NCI-H510A treated with DMSO at 0.1 percent for 48 hours (cell line): ENCODE data around the gene GLB1L2.
"Not testable (repeated sequence)": the region's sequence is repeated elsewhere in the genome, so short reads cannot be mapped to it uniquely, and the experiment has no call there.

Source experiments
- DNase-seq: peaks from one replicate; lab custom pipeline; 2025; lab: John Stamatoyannopoulos, UW

The GLB1L2 gene, protein sequence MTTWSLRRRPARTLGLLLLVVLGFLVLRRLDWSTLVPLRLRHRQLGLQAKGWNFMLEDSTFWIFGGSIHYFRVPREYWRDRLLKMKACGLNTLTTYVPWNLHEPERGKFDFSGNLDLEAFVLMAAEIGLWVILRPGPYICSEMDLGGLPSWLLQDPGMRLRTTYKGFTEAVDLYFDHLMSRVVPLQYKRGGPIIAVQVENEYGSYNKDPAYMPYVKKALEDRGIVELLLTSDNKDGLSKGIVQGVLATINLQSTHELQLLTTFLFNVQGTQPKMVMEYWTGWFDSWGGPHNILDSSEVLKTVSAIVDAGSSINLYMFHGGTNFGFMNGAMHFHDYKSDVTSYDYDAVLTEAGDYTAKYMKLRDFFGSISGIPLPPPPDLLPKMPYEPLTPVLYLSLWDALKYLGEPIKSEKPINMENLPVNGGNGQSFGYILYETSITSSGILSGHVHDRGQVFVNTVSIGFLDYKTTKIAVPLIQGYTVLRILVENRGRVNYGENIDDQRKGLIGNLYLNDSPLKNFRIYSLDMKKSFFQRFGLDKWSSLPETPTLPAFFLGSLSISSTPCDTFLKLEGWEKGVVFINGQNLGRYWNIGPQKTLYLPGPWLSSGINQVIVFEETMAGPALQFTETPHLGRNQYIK

DNA sequence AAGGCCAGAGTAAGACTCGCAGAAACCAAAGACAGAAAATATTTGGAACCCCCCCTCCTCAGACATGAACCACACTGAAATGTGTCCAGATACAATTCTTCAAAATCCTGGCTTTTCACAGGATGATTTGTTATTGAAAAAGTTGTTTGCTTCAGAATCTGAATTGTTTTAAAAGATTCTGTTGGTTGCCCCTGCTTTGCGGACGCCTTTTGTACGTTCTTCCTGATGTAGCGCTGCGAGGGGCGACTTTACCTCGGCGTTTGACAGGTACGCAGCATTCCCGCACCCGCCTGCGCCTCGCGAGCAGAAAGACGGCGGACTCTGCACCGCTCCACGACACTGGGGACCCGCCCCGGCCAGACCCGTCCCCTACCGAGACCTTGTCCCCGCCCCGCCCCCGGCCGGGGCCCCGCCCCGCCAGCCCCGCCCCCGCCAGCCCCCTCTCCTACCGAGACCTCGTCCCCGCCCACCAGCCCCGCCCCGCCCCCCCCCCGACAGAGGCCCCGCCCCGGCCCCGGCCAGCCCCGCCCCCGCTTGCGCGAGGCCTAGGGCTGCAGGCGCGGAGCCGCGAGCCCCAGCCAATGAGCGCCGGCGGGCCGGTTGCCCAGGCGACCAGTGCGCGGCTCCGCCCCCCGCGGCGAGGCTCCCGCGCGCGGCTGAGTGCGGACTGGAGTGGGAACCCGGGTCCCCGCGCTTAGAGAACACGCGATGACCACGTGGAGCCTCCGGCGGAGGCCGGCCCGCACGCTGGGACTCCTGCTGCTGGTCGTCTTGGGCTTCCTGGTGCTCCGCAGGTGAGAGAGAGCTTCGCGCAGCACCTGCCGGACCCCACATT, at the start of gene GLB1L2:
Gene GLB1L2 (plus strand): TSS at position 635 of the 835 bp plus-strand sequence. CDS start 74 bp downstream, at position 709.
- DNase-seq: peak; percentile 41

DNA sequence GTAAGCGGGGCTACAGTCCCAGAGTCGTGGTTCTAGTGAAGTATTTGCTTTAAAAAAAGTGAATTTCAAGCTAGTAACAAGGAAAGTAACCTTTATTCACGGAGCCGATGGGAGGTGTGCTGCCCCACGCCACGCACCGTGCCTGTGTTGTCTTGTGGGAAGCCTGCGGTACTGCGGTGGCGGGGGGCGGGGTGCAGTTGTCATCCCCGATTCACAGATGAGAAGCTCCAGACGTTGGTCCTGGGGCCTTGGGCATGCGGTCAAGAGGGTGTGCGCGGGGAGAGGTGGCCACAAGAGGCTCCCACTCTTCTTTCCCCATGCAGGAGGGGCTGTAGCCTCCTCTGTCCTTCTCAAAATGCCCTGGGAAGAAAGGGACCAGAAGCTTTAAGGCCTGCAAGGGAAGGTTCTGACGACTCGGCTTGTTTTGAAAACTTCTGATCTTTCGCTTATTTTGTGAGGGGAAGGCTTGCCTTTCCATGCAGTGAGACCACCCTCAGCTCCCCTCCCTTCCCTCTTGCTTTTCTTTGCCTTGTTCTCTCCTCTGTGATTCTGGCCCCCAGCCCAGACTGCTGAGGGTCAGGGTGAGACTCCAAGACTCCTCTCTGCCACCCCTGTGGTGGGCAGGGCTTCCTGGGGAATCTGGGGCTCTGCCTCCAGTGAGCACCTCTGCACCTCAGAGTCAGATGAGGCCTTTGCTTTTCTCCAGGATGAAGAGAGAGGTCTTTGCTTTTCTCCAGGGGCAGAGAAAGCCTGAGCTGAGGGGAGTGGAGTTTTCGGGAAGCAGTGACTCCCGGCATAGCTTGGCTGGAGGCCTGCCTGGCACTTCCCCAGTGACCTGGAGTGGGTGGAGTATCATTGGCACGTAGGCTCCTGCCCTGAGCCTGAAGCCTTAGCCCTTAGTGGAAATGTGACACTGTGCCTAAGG, 49.4 kb upstream of the GLB1L2 start:
- no peak for DNase-seq

DNA sequence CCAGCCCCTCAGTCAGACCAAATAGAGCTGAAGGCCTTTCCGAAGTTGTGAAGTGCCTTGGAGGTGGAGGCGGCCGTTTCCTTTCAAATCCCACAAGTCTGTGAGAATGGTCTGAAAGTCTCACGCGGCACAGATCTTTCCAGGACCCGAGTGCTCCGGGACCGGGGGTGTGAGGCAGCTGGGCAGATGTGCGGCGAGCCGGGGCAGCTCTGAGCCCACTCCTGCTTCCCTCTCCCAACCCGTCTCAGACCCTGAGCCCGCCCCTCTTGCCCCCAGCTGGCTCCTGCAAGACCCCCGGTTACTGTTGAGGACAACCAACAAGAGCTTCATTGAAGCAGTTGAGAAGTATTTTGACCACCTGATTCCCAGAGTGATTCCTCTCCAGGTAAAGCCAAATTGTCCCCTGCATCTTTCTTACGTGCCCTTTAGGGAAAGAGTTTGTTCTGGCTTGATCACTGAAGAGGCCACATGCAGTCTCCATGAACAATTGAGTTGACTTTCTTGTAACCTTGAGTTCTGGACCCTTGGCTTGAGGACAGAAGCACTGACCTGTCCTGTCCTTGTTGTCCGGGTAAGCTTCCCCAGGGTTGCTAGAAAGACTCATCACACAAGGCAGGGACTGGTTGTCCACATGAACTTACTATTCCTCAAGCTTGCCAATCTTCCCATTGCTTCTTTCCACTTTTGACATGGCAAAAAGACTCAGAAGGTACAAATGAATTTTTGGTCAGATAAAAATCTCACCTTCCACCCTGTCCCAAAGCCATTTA, 48.1 kb upstream of the GLB1L2 start:
- no peak for DNase-seq

DNA sequence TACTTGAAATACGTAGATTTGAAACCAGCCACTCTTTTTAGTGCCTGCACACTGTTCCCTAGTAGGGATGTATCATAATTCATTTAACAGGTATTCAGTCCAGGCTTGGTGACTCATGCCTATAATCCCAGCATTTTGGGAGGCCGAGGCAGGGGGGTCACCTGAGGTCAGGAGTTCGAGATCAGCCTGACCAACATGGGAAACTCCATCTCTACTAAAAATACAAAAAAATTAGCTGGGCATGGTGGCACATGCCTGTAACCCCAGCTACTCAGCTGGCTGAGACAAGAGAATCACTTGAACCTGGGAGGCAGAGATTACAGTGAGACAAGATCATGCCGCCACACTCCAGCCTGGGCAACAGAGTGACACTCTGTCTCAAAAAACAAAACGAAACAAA, 47.4 kb upstream of the GLB1L2 start:
- DNase-seq: not testable (repeated sequence)

DNA sequence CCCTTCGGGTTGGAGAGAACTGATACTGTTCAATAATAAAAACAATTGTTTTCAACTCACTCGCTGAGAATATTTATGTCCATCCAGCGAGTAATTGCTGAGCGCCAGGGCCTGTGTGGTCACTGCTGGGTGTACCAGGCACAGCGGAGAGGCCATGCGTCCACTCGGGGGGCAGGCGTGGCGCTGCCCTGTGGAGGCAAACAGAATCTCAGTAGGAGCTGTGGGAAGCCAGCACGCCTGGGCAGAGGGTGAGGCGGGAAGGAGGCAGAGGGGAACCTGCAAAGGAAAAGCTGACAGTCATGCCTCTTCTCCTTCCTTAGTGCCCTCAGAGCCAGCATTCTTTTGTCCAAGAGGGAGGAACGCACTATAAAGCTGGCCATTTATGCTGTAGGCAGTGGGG, 44.2 kb upstream of the GLB1L2 start:
- DNase-seq: no peak

DNA sequence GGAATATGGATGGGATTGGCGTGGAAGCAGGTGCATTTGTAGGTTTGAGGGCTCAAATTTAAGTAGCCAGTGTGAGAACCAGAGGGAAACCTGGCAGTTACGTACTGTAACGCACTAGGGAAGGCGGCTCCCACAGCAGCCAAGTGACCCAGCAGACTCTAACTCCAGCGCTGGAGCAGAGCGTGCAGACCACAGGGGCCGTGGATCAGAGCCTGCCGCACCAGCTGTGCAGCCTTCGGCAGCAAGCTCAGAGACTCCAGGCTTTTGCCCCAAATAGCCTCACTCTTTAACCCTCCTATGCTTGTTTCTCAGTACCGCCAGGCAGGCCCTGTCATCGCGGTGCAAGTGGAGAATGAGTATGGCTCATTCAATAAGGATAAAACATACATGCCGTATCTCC, 43.3 kb upstream of the GLB1L2 start:
- no peak for DNase-seq

DNA sequence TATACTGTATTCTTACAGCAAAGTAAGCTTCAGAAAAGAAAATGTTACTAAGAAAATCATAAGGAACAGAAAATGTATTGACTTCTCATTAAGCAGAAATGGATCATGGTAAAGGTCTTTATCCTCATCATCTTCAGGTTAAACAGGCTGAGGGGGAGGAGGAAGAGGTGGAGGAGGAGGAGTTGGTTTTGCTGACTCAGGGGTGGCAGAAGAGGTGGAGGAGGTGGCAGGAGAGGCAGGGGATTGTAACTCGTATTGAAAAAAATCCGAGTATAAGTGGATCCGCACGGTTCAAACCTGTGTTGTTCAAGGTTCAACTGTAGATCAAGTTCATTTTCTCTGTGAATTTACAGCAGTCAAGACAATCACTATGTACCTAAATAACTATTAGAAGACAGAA, 42.6 kb upstream of the GLB1L2 start:
- DNase-seq: no peak

DNA sequence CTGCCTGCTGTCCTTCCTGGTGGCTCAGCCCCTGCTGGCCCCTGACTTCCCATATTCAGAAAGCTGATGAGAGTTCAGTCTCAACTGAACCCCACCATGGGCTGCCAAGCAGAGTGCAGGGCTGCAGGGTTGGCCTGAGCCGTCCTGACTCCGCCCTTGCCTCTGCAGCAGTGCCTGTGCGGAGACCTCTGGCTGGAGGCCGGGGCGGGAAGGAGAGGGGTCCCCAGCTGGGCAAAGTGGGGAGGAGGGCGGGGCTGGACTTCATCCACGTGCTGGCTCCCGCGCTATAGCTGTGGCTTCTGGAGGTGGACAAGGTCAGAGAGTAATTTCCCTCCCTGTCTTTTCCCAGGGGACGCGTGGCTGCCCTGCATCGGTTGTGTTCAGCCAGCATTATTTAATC, 42.0 kb upstream of the GLB1L2 start:
- no peak for DNase-seq

DNA sequence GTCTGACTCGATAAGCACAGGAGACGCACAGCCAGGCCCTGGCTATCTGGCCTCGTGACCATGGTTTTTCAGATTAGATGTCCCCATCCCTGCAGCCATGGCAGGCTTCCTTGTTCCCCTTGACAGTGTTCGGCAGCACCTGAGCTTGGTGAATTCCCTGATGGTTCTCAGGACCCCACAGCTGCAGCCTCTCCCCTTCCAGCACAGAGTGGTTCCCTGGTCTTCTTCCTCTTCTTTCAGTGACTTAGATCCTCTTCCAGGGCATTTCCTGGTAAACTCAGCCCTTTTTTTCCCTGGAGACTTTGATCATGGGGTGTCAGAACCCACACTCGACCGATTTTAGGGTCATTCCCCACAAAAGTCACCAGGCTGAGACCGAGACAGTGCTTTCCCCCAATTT, 41.1 kb upstream of the GLB1L2 start:
- no peak for DNase-seq

DNA sequence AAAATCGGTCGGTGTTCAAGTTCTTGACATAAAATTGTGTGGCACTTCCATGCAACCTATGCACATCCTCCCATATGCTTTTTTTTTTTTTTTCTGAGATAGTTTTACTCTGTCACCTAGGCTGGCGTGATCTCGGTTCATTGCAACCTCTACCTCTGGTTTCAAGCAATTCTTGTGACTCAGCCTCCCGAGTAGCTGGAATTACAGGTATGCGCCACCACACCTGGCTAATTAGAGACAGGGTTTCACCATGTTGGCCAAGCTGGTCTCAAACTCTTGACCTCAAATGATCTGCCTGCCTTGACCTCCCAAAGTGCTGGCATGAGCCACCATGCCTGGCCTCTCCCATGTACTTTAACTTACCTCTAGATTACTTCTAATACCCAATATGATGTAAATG, 40.6 kb upstream of the GLB1L2 start:
- no peak for DNase-seq

DNA sequence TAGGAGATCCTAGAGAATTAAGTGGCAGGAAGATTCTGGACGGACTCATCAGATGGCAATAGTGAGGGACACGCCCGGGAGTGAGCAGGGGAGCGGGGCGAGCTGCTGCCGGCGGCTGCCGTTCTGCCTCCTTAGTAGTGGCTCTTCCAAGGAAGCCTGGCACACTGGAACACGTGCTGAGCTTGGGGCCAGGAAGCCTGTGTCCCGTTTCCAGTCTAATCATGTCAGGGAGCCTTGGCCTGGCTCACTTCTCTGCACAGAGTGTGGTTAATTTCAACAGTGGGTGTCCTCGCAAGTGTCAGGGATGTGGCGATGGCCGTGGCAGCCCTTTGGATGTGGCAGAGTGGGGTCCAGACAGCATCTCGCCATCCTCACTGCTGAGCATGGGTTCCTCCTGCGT, 39.1 kb upstream of the GLB1L2 start:
- no peak for DNase-seq

DNA sequence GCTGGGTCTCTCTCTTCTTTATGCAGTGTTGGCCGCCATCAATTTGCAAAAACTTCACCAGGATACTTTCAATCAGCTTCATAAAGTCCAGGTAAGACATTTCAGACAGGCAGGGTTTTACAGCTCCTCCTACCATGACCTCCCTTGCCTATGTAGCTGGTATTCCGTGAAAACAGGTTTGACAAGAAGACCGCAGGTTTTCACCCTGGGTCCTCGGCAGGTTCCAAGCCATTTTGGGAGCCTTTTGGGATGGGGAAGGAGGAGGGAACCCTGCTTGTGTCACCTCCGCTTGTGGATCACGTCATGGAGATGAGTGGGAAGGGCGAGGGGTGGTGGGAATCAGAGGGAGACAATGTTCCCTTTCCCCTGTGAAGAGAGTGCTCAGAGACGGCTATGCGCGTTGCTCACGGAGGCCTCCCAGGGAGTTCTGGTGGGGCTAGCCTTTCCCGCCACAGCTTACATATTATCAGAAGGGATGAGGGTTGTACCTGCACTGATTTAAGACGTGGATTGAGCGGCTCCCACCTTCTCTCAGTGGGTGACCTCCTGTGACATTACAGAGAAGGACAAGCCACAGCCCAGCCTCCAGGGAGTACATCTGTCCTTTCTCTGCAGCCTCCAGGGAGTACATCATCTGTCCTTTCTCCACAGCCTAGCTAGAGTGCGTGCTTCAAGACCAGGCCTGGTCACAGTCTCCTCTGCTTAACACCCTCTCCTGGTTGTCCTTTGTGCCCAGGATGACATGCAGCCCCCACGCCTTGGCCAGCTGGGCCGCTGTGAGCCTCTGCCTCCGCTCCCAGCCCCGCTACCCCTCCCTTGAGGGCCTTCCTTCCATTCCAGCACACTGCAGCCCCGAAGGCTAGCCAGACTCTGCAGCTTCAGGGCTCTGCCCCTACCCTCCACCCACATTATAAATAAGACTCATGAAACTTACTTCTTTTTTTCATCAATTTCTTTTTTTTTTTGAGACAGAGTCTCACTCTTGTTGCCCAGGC, 38.4 kb upstream of the GLB1L2 start:
- no peak for DNase-seq

DNA sequence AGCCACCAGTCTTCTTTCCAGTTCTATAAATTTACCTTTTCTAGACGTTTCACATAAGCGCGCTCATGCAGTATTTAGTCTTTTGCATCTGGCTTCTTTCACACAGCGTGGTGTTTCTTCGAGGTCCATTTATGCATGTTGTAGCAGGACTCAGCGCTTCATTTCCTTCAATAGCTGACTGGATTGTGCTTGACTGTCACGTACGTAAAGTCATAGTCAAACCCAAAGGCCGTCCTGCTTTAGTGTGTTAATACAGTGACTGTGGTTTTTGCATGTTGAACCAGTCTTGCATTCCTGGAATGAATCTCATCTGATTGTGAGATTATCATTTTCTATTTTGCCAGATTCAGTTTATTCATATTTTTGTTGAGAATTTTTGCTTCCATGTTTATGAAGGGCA, 37.1 kb upstream of the GLB1L2 start:
- no peak for DNase-seq

DNA sequence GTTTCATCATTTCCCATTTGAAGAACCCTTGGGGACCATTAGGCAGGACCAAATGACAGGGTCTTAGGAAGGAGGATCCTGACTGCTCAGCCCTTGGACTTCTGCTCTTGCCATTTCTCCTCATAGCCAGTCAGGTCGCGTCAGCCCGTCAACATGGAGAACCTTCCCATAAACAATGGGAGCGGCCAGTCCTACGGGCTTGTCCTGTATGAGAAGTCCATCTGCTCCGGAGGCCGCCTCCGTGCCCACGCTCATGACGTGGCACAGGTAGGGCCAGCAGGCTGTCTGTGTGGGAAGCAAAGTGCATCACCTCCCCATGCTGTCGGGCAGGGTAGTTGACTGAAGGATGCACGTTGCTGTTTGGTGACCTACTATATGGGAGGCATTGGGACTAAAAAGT, 19.6 kb upstream of the GLB1L2 start:
- no peak for DNase-seq

DNA sequence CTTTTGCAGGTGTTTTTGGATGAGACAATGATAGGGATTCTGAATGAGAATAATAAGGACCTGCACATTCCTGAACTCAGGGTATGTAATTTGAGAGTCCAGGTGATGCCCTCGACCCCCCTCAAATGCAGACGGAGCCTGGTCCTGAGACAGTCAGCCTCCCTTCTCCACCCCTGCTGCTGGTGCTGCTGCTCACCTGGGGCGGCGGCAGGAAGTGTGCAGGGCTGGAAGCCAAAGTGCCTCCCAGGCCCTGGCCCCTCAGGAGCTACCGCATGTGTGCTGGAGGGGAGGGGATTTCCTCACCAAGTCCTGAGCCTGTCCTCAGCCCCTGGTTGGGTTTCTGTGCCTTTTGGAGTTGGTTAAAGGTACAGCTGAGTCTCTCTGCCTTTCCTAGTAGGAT, 19.0 kb upstream of the GLB1L2 start:
- no peak for DNase-seq

DNA sequence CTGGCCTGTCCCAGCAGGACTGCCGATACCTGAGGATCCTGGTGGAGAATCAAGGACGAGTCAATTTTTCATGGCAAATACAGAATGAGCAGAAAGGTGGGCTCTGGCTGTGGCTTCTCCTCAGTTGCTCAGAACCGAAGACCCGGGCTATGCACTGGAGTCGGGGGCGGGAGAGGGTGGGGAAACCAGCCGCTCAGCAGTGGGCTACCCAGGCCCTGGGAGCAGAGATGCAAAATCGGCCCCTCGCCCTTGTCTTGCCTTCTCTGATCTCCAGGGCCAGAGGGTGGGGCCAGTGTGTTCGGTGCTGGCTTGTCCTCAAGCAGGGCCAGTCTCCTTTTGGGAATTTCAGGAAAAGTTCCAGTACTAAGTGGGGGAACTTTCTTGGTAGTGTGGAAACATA, 18.4 kb upstream of the GLB1L2 start:
- DNase-seq: no peak

DNA sequence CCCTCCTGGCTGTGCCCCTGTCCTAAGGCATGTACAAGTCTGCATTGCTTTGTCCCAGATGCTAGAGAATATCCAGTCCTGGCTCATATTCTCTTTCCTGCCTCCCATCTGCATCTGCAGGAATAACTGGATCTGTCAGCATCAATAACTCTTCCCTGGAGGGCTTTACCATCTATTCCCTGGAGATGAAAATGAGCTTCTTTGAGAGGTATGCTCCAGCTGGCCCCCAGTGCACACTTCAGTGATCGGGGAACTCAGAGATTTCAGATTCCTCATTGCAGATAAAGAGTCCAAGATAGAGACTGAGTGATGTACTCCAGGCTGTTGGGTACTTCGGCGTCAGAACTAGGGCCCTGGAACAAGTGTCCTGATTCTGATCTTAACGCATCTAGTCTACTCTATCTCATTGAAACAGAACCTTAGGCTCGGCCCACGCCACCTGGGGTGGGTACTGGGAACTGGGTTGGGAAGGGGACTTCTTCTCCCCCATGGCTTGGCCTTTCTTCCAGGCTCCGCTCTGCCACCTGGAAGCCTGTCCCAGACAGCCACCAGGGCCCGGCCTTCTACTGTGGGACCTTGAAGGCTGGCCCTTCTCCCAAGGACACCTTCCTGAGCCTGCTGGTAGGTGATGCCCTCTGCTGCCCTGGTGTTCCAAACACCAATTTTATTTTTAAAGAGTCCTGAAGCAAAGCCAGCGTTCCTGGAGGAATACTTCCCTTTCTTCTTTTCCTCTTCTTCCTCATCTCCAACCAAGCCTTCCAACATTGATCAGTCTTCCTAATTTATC, 17.8 kb upstream of the GLB1L2 start:
- DNase-seq: no peak

DNA sequence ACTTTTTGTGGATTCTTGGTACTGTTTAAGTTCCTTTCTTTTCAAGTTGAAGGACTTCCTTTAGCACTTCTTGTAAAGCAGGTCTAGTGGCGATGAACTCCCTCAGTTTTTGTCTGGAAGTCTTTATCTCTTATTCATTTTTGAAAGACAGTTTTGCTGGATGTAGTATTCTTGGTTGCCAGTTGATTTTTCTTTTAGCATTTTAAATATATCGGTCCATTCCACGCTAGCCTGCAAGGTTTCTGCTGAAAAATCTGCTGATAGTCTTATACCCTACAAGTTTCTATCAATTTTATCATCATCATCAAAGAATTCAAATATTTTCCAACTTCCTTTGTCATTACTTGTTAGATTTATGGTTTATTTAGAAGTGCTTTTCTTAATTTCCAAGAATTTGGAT, 14.7 kb upstream of the GLB1L2 start:
- DNase-seq: no peak

DNA sequence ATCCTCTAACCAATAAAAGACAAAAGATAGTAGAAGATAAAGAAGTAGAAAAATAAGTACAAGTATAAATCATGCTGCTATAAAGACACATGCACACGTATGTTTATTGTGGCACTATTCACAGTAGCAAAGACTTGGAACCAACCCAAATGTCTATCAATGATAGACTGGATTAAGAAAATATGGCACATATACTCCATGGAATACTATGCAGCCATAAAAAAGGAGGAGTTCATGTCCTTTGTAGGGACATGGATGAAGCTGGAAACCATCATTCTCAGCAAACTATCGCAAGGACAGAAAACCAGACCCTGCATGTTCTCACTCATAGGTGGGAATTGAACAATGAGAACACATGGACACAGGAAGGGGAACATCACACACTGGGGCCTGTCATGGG, 10.4 kb upstream of the GLB1L2 start:
- DNase-seq: not testable (repeated sequence)
